HepG2 (cell line): ENCODE measurements around the gene C20orf144. TPM values are rescaled to one million over a fixed set of nuclear protein-coding genes. Genes with fewer than 3 reads are reported as not detected.

ENCODE experiments used
- ATAC-seq: fragments of 200-7000 bp; cut with Tn5 transposase; 3 replicates; pipeline ENCODE4 v1.9.1; 2020; ENCODE audit warnings: mild to moderate bottlenecking, moderate library complexity
- BruUV-seq: library from RNA; stranded (reverse); fragments of 400-500 nt; replicated peaks from 2 replicates; lab custom pipeline; 2021; lab: Mats Ljungman, UMichigan
- CTCF ChIA-PET: fragments of 300-600 bp; formaldehyde crosslinking; extraction: SDS; loops from one replicate; lab custom pipeline; 2021; ENCODE audit warnings: low total read pairs, inconsistent platforms, low intra/inter-chr PET ratio; lab: Yijun Ruan, JAX
- POLR2A ChIA-PET: fragments of 350-600 bp; sonication (Branson Sonifier 250); formaldehyde crosslinking; loops from one replicate; lab custom pipeline; 2020; ENCODE audit warnings: antibody characterized with exemption, inconsistent platforms; lab: Yijun Ruan, JAX
- DNase-seq: peaks from one replicate; pipeline ENCODE4 v3.0.0-alpha.2; 2015; ENCODE audit warnings: low spot score
- FAIRE-seq: peaks from 3 replicates; lab custom pipeline; 2011; peaks lifted over from hg19 to GRCh38; lab: Jason Lieb, UNC
- H2AFZ ChIP-seq: one replicate; pipeline ENCODE4 v1.6.1; 2011; ENCODE audit warnings: low read length, inconsistent platforms
- H3K27ac ChIP-seq: fragments of 300-600 bp; 3 replicates; pipeline ENCODE4 v1.8.0; 2011; ENCODE audit warnings: mixed run types, mild to moderate bottlenecking, mixed read lengths, low read length, inconsistent platforms; ENCODE audit not compliant: insufficient read depth; ENCODE audit errors: extremely low read length
- H3K27me3 ChIP-seq, 2 experiments: fragments of 200-600 bp in 1 of 2; 2 replicates in 1 of 2; 3 replicates in 1 of 2; pipeline versions ENCODE4 v1.6.0 to v1.8.0; 2011; ENCODE audit warnings: low read length in 2 of 2, mild to moderate bottlenecking in 2 of 2, moderate library complexity in 2 of 2, inconsistent platforms in 1 of 2; ENCODE audit not compliant: insufficient read depth in 2 of 2, control insufficient read depth in 1 of 2
- H3K36me3 ChIP-seq, 2 experiments: fragments of 200-600 bp in 1 of 2; replicated peaks in 1 of 2; 2 replicates in 1 of 2; 3 replicates in 1 of 2; pipeline versions ENCODE4 v1.5.1 to v1.8.0; 2011; ENCODE audit warnings: low read length in 2 of 2, inconsistent platforms in 1 of 2; ENCODE audit not compliant: insufficient read depth in 2 of 2, control insufficient read depth in 1 of 2
- H3K4me1 ChIP-seq: 2 replicates; pipeline ENCODE4 v1.5.1; 2012; ENCODE audit warnings: low read length, inconsistent platforms; ENCODE audit not compliant: insufficient read depth
- H3K4me2 ChIP-seq: 2 replicates; pipeline ENCODE4 v1.6.0; 2011; ENCODE audit warnings: low read depth, low read length, inconsistent platforms
- H3K4me3 ChIP-seq, 3 experiments: fragments of 200-600 bp in 1 of 3; sonication (generic), shearing (Covaris generic) in 1 of 3; replicated peaks in 1 of 3; 2 replicates each; pipeline ENCODE4 v1.5.1; 2011 to 2016; ENCODE audit warnings: low read length in 3 of 3, inconsistent platforms in 2 of 3, low read depth in 2 of 3, mild to moderate bottlenecking in 2 of 3, control low read depth in 1 of 3, mixed read lengths in 1 of 3; ENCODE audit not compliant: insufficient read depth in 1 of 3
- H3K79me2 ChIP-seq: one replicate; pipeline ENCODE4 v1.6.1; 2011; ENCODE audit warnings: low read length, inconsistent platforms; ENCODE audit not compliant: insufficient read depth
- H3K9ac ChIP-seq: 2 replicates; pipeline ENCODE4 v1.6.0; 2011; ENCODE audit warnings: mild to moderate bottlenecking, low read depth, low read length, inconsistent platforms; ENCODE audit not compliant: insufficient read depth
- H3K9me3 ChIP-seq: 2 replicates; pipeline ENCODE4 v1.5.1; 2012; ENCODE audit warnings: mild to moderate bottlenecking, low read length
- H4K20me1 ChIP-seq: 2 replicates; pipeline ENCODE4 v1.6.0; 2011; ENCODE audit warnings: inconsistent platforms, mild to moderate bottlenecking, low read length, moderate library complexity; ENCODE audit not compliant: insufficient read depth
- ERF ChIP-seq: IDR thresholded peaks from 2 replicates; pipeline ENCODE4 v1.6.1; 2018; ENCODE audit warnings: missing biosample characterization, missing genetic modification reagents
- KDM1A ChIP-seq: IDR thresholded peaks from 2 replicates; pipeline ENCODE4 v1.6.1; 2016; ENCODE audit warnings: missing compliant biosample characterization
- KLF13 ChIP-seq: sonication (generic); formaldehyde crosslinking; IDR thresholded peaks from 2 replicates; pipeline ENCODE4 v1.4.0; 2020; ENCODE audit warnings: mild to moderate bottlenecking, missing genetic modification reagents
- ZNF17 ChIP-seq: sonication (generic); formaldehyde crosslinking; IDR thresholded peaks from 2 replicates; pipeline ENCODE4 v1.5.0; 2020; ENCODE audit warnings: mild to moderate bottlenecking, missing genetic modification reagents
- ZNF572 ChIP-seq: sonication (generic); formaldehyde crosslinking; IDR thresholded peaks from 2 replicates; pipeline ENCODE4 v1.5.1; 2020; ENCODE audit warnings: mild to moderate bottlenecking, missing genetic modification reagents
- ZNF691 ChIP-seq: sonication (generic); formaldehyde crosslinking; IDR thresholded peaks from 2 replicates; pipeline ENCODE4 v1.4.0; 2020; ENCODE audit warnings: missing genetic modification reagents, low read depth, mild to moderate bottlenecking, borderline replicate concordance
- ZNF740 ChIP-seq: sonication (generic); formaldehyde crosslinking; IDR thresholded peaks from 2 replicates; pipeline ENCODE4 v1.4.0; 2020; ENCODE audit warnings: missing genetic modification reagents
- WGBS: methylation state at CpG from one replicate; pipeline ENCODE4 v1.1.6; 2017; ENCODE audit warnings: low lambda C conversion rate; 5-methylcytosine and 5-hydroxymethylcytosine counted together
- in situ Hi-C: cut with HindIII; loops from 2 replicates; pipeline ENCODE4 v1.10.0; 2017; ENCODE audit warnings: low pct_unique_long_range_greater_than_20kb; ENCODE audit not compliant: extremely low pct_ligation_motif_present
- intact Hi-C: fragments of 100-400 bp; cut with micrococcal nuclease; formaldehyde crosslinking; loops from one replicate; pipeline ENCODE4 v1.10.0; 2022; ENCODE audit not compliant: unreplicated experiment
- polyA plus RNA-seq, 8 experiments: library from polyadenylated mRNA; depleted of rRNA in 3 of 8; stranded (reverse) in 7 of 8; unstranded in 1 of 8; fragments of >200 nt; fragmentation: Illumina TruSeq in 4 of 8; extraction: Trizol in 4 of 8; gene quantifications; 2 replicates each; pipeline versions ENCODE4 v1.2.1 to v1.2.3, GENCODE V29; 2011 to 2016; ENCODE audit warnings: low read depth in 4 of 8, missing spikeins in 1 of 8, mixed read lengths in 1 of 8; ENCODE audit not compliant: insufficient read depth in 1 of 8
- total RNA-seq, 5 experiments: library from RNA; depleted of rRNA; stranded (reverse); fragments of >200 nt; fragmentation: Illumina TruSeq; extraction: Trizol; gene quantifications; 2 replicates each; pipeline ENCODE4 v1.2.3, GENCODE V29; 2016; ENCODE audit warnings: low read depth in 1 of 5
- TF ChIP-seq, protein P1 (sequence below): sonication (generic); formaldehyde crosslinking; IDR thresholded peaks from 2 replicates; pipeline ENCODE4 v1.4.0; 2020; ENCODE audit warnings: missing genetic modification reagents
- TF ChIP-seq, protein P2 (sequence below): sonication (generic); formaldehyde crosslinking; IDR thresholded peaks from 2 replicates; pipeline ENCODE4 v1.9.0; 2022; ENCODE audit warnings: missing genetic modification reagents, mild to moderate bottlenecking, borderline replicate concordance

C20orf144 gene
- total and polyA plus RNA-seq, 2 of the 13 experiments (the other 11 are each of a cell fraction or from before 2014, with no cell fraction given) = 0.09 to 0.16 TPM

GRCh38 chr20:33635341-33635740 is 26.8 kb upstream of the C20orf144 start:
- FAIRE-seq = no peak
- no peak for TF ChIP-seq KDM1A (CRISPR knock-in tag)
- TF ChIP-seq, protein P1, sequence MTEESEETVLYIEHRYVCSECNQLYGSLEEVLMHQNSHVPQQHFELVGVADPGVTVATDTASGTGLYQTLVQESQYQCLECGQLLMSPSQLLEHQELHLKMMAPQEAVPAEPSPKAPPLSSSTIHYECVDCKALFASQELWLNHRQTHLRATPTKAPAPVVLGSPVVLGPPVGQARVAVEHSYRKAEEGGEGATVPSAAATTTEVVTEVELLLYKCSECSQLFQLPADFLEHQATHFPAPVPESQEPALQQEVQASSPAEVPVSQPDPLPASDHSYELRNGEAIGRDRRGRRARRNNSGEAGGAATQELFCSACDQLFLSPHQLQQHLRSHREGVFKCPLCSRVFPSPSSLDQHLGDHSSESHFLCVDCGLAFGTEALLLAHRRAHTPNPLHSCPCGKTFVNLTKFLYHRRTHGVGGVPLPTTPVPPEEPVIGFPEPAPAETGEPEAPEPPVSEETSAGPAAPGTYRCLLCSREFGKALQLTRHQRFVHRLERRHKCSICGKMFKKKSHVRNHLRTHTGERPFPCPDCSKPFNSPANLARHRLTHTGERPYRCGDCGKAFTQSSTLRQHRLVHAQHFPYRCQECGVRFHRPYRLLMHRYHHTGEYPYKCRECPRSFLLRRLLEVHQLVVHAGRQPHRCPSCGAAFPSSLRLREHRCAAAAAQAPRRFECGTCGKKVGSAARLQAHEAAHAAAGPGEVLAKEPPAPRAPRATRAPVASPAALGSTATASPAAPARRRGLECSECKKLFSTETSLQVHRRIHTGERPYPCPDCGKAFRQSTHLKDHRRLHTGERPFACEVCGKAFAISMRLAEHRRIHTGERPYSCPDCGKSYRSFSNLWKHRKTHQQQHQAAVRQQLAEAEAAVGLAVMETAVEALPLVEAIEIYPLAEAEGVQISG = no peak
- TF ChIP-seq, protein P2, sequence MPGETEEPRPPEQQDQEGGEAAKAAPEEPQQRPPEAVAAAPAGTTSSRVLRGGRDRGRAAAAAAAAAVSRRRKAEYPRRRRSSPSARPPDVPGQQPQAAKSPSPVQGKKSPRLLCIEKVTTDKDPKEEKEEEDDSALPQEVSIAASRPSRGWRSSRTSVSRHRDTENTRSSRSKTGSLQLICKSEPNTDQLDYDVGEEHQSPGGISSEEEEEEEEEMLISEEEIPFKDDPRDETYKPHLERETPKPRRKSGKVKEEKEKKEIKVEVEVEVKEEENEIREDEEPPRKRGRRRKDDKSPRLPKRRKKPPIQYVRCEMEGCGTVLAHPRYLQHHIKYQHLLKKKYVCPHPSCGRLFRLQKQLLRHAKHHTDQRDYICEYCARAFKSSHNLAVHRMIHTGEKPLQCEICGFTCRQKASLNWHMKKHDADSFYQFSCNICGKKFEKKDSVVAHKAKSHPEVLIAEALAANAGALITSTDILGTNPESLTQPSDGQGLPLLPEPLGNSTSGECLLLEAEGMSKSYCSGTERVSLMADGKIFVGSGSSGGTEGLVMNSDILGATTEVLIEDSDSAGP = no peak
- TF ChIP-seq ZNF691 (CRISPR knock-in tag) = no peak
- TF ChIP-seq ZNF572 = no peak
- TF ChIP-seq ZNF740 (CRISPR knock-in tag) = no peak
- TF ChIP-seq ERF (CRISPR knock-in tag) = no peak
- no peak for TF ChIP-seq ZNF17 (CRISPR knock-in tag)
- TF ChIP-seq KLF13 (CRISPR knock-in tag) = no peak
- CTCF ChIA-PET = no interaction called here

More at GRCh38 chr20:33635341-33635740, 26.8 kb upstream of the C20orf144 start:
- H3K79me2 ChIP-seq = no peaks in the 10 kb centered on the region
- no peaks in the 10 kb centered on the region for H3K27me3 ChIP-seq
- no peak overlapping the region for H3K27ac ChIP-seq
- intact Hi-C loops = no loop called here
- no peak for DNase-seq
- no peaks in the 10 kb centered on the region for H3K9me3 ChIP-seq
- H3K4me2 ChIP-seq = no peak overlapping the region
- H3K9ac ChIP-seq = no peak overlapping the region
- in situ Hi-C loops = no loop called here
- peaks cover 11% of the 10 kb centered on the region; the same call in 1 of the 2 replicates for H3K4me1 ChIP-seq
- ATAC-seq = no peak
- 97% methylated on average over 3 of the region's 3 CpGs for WGBS
- POLR2A ChIA-PET = no interaction called here
- BruUV-seq = no TSS peak
- H3K4me3 ChIP-seq = no peak overlapping the region
- no peaks in the 10 kb centered on the region for H4K20me1 ChIP-seq
- no peak overlapping the region for H2AFZ ChIP-seq
- H3K36me3 ChIP-seq = peaks cover 20 to 56% of the 10 kb centered on the region in 2 experiments
